HG03439 (cell line): ENCODE results near the gene TEX22.

Experiments
- ATAC-seq: cut with Tn5 transposase; IDR thresholded peaks from one replicate; pipeline ENCODE4 v1.9.1; 2021; ENCODE audit warnings: mild to moderate bottlenecking, moderate library complexity; ENCODE audit not compliant: unreplicated experiment

Gene TEX22

GRCh38 chr14:105437723-105438500 lies 39.6 kb downstream of the TEX22 start:
- ATAC-seq, result no peak

- no peak for ATAC-seq
Measured at GRCh38 chr14:105439179-105439578, 40.8 kb downstream of the TEX22 start.

DNA sequence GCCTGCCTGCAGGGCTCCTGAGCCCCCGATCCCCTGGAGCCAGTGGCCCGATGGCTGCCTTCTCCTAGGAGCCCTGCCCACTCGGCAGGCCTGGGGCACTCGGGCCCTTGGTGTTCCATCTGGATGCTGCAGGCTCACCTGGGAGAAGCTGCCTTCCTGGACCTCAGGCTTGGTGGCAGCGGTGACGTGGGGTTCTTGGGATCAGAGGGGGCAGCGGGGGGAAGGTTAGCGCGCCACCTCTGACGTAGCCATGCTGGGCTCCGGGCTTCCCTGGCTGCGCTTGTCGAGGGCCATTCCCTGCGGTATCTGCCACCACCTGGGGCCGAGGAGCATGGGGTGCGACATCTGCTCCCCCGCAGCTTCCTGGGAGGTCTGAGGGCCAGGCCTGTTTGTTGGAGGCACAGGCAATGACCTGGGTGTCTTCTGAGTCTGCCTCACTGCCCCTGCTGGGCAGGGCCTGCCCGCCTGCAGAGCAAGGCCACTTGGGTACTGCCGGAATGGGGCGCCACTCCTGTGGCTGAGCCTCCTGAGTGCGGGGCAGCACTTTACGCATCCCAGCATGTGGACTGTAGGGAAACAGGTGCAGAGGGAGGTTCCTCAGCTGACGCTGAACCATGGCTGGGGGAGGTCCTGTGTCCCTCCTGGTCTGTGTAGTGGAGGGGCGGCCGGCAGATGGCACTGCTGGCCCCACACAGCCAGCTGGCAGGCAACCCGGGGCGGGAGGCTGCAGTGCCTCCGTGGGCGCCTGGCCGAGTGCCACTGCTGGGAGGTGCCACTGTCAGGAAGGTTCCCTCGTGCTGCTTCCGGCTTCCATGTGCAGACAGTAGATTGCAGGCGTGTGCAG lies 41.6 kb downstream of the TEX22 start:
- no peak for ATAC-seq

GRCh38 chr14:105440554-105440900 lies 42.2 kb downstream of the TEX22 start:
- no peak for ATAC-seq

DNA sequence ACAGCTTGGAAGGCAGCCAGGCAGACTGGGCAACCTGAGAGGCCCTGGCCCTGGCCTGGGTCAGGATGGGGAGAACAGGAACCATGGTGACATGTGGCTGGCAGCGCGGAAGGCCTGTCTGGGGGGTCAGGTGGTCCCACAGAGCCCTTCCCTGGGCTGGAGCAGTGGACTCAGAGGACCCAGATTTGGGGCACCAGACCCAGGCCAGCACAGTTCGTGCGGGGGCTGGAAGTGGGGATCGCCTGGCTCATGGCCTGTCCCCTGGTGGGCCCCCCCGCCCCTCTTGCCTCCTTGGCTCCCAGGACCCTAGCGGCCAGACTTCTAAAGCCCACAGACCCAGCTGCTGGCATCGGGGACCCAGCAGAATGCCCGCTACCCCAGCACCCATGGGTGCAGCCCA lies 42.7 kb downstream of the TEX22 start:
- no peak for ATAC-seq

DNA sequence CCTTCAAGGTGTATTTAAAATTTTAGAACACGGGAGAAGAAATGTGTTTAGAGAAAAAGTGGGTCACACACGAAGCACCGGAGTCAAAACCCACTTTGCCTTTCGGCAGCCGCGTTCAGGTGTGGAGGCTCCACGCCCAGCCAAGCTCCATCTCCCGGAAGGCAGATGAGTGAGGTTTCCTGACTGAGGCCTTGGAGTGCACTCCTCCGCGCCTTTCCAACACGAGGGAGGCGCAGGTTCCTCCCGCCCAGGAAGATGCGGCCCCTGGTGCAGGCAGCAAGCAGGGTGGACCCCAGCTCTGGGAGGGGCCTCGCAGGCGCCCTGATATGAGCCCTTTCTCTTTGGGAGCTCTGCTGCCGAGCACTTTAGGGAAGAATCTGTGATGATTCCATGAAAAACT lies 43.8 kb downstream of the TEX22 start:
- no peak for ATAC-seq

- no peak for ATAC-seq
Measured at GRCh38 chr14:105442834-105443233, 44.5 kb downstream of the TEX22 start.

- no peak for ATAC-seq
Measured at GRCh38 chr14:105444859-105445258, 46.5 kb downstream of the TEX22 start.

- ATAC-seq, result no peak
Measured at GRCh38 chr14:105445290-105445689, 47.0 kb downstream of the TEX22 start.

DNA sequence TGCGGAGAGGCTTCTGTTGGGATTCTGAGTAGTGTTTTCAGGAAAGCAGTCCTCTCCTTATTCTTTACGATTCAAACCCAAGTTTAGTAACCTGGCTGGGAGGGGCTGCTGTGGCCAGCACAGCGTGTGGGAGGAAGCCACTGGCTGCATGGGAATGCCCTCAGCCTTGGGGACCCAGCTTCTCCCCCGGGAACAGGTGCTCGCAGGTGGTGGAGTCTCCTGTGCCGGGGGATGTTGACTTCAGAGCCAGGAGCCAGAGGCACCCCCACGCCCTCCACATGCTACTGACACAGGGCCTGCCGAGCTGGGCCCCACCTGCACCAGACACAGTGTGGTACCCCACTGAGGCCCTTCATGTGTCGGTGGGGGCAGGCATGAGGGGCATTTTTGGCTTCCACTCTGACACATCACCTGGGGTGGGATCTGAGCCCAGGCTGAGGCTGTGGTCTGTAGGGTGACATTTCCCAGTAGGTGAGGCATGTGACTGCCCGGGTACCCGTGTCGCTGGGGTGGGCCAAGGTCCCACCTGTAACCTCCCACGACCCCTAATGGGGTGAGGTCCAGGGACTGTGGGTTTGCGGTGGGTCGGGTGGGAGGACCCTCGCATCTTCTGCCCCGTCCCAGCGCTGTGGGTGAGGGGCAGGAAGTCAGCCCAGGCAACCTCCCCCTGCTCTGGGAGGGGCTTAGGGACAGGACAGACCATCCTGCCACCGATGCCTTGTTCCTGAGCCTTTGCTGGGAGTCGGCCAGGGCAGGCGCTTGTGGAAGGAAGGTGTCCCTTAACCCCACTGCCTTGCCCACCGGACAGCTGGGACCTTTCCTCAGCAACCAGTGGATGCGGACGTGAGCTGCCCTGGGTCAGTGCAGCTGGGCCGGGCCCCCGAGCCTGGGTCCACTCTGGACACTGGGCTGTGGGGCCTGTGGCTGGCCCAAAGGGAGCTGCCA lies 47.8 kb downstream of the TEX22 start:
- no peak for ATAC-seq

GRCh38 chr14:105446971-105447370 lies 48.6 kb downstream of the TEX22 start:
- ATAC-seq, result no peak

- ATAC-seq, result no peak
Measured at GRCh38 chr14:105447651-105448640, 49.6 kb downstream of the TEX22 start.

DNA sequence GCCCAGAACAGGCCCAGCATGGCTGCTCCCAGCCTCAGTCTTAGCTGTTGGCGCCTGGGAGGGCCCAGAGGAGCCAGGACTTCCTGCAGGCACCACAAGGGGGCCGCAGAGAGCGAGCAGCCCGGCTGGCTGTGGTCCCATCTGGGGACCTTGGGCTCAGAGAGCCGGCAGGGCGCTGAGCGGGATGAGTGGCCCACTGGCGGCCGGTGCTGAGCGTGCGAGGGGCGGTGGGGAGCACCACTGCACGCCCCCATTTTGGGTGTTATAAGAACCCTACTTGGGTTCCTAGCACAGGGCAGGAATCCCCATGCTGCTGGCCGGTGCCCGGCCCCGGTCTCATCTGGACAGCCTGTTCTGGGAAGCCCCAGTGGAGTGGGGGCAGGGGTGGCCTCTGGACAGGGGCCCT lies 50.4 kb downstream of the TEX22 start:
- no peak for ATAC-seq

DNA sequence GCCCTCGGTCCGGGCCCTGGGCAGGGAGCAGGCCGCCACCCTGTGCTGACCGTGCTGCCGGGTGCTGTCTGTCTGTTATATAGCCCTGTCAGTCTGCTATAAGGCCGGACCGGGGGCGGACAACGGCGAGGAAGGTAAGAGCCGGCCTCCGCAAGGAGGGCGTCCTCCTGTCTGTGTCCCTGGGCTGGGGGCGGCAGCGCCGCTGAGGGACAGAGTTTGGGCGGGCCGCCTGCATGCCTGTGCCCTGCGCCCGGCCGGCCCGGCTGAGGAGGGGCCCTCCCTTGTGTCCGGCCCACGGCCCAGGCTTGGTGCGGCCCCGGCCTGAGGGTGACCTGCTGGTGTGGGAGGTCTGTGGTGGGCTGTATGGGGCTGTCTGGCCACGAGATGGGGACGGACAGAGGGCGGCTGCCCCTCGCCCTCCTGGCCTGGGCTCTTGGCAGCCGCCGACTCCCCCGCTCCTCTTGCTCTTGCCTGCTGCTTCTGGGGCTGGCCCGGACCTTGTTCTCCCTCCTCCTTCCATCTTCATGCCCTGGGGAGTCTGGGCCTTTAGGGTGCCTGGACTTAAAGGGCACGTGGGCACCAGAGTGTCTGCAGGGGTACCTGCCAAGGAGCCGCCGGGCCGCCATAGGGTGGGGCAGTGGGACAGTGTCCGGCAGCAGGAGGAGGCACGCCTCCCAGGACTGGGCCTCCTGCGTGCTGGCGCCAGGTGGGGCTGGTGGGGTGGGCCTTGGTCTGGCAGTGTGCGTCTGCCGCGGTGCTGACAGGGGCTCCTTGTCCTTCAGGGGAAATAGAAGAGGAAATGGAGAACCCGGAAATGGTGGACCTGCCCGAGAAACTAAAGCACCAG lies 51.2 kb downstream of the TEX22 start:
- no peak for ATAC-seq

- ATAC-seq, result no peak
Measured at GRCh38 chr14:105450123-105450505, 51.8 kb downstream of the TEX22 start.

DNA sequence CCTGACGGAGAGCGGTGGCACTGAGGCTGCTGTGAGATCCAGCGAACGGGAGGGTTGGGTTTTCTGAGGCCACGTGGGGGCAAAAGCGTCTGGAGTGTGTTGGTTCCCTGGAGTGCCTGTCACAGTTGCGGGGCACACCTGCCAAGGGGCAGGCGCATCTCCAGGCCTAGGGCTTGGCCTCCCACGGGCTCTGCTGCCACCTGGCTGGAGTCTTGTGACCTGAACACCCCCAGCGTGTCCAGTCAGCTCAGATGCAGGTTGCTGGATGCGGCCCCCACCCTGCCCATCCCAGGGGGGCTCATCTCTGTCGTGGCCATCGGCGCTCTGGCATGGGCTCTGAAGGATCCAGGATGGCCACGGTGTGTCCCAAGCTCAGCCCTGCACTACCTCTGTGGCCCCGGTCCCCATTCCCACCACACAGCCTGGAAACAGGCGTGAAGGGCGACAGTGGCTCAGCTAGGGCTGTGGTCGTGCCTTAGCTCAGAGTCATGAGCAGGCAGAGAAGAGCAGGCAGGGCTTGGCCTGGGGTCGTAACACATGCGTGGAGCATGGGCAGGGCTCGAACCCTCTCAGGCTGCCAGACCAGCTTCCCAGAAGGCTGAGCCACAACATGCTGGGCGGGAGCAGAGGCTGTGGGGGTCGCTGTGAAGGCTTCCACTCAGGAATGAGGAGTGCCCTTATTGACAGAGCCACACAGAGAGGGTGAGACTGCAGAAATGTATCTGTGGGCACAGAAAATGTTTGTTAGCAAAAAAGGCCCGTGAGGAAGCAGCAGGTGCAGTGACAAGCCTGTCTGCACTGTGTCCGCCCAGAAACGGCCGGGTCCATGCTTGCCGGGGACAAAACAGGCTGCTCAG lies 52.8 kb downstream of the TEX22 start:
- ATAC-seq, result no peak

DNA sequence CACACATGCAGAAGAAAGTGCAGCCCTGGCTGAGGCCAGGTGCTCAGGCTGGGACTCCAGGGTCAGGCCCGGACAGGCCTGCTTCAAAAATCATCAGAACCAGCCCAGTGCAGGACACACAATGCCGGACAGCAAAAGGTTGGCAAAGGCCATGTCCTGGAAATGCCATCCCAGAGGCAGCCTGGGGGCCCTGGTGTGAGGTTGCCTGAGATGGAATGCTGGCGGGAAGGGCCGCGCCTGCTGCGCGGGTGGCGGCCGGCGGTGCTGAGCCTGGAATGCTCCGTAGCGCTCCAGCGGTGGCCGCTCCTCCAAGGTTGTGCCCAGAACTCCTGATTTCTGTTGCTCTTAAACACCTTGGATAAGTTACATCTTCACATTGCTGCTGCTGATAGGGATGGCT lies 54.6 kb downstream of the TEX22 start:
- ATAC-seq, result no peak

DNA sequence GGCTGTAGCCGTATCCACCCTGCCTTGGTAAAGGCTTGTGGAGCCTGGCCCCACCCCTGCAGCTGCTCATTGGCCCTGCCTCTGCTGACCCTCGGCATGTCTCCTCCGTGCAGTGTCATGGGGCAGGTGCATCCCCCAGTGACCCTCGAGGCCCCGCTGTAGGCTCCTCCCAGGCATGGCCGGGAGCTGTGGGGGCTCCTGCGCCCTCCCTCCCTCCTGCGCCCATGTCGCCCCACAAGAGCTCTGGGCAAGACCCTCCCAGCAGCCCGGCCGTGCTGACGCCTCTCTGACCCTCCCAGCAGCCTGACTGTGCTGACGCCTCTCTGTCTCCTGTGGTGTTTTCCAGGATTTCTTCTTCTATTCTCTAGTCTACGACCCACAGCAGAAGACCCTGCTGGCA lies 55.5 kb downstream of the TEX22 start:
- ATAC-seq, result no peak
